Stimulated activated CD8-positive, alpha-beta memory T cell treated with anti-CD3 and anti-CD28 coated beads, Interleukin-15, amount 100 ng/mL, for 1 hour (primary cell): Measurements from ENCODE around the gene PLA2G4E.

ENCODE experiments used
- DNase-seq: peaks from one replicate; pipeline ENCODE4 v3.0.0-alpha.2; 2020; ENCODE audit warnings: low read depth

Gene PLA2G4E

DNA sequence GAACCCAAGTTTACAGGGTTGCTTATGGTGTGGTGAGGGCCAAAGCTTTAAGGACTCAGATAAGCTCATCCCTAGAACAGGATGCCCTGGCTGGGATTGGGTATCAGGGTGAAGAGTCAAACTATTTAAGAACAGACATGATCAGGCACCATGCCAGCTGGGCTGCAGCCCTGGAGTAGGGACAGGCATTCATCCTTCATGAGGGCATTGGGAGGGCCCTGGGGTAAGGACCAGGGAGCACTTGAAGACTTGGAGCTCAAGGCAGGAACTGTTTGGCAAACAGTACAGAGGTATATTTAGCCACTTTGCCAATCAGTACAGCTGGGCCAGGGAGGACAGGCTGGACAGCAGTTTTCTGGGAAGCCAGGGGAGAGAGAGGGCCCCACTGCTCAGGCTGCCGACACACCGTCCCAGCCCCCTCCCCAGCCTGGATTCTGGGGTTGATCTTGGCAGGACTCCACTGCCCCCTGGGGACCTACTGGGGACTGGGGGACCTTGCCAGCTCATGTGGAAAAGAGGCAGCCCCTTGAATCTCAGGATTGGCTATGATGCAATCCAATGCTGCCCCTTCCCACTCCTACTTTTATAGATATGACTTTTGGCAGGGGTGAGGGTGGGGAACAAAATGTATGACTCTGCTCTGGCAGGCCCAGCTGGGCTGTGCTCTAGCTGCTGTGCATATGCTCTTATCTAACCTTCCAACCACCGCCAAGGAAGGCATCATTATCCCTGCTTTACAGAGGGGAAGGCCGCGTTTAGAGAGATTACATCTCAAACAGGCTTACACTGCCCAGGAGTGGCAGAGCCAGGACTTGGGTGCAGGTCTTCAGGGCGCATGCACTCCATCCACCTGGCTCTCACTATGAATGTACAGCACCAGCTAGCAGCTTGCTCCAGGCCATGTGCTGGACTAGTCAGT is 2.3 kb downstream of the PLA2G4E start:
- no peak for DNase-seq

DNA sequence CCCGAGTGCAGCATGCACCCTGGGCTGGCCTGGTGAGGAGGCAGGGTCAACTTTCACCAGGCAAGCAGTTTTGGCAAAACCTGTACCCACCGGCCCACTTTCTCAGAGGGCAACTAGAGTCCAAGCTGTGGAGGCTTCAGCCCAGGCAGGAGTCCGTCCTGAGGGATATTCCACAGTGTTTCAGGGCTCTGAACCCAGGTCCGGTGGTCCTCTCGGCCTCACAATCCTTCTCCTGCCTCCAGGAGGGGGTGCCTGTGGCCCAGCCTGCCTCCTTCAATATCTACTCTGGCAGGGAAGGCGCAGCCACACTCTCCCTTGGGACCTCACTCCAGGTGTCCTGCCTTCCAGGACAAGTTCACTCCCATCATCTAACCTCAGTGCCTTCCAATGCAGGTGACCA is 3.9 kb downstream of the PLA2G4E start:
- DNase-seq, result no peak

DNA sequence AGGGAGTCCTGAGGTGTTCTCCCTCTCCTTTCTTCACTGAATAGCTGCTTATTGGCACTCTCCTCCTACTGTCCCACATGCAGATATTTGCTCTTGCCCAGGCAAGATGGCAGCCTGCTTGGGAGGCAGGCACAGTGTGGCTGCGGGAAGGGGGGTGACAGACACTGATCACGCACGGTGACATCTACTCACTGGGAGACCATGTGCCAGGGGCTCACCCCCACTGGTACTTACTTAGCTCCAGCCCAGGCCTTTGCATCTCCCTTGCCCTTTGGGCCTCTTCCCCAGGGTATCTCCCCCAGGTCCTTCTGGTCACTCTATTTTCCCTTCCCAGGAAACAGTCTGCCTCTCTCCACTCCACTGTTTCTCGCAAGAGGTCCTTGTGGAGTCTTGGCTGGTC is 6.4 kb downstream of the PLA2G4E start:
- DNase-seq, result no peak

DNA sequence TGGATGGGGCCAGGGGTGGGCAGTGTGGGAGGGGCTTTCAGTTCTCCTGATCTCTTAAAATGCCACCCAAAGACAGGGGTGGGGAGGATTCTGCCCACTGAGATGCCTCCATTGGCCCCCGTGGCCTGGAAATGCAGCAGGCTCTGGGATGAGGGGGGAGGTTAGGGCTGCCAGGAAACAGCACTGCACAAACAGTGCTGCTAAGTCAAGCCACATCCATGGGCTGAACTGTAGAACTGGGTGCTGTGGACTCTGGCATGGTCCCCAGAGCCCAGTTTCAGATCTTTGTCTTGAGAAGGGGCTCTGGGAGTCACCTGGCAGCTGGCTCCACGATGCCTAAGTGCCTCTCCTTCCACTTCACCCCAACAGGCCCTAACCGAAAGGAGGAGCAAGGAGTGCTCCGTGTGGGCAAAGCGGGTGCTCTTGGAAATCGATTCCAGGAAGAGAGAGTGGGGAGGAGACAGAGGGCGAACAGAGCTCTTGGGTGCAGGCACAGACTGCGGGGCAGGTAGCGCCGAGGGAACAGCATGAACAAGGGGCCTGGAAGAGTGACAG is 7.8 kb downstream of the PLA2G4E start:
- DNase-seq, result no peak

DNA sequence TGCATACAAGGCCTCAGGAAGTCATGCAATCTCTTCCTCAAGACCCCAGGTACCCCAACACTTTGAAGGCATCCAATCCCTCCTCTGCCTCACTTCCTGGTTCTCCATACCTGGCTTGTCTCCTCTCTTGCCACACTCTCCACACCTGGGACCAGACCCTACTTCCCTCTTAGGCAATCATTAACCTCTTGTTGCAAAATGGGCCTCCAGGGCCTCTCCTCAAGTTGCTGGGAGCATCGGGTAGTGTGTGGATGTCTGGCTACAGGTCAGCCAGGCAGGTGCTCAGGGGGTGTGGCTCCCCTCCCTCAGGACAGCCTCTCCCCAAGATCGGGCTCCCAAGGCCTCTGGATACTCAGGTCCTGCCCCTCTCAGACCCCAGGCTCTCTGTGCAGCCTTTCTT is 8.6 kb downstream of the PLA2G4E start:
- DNase-seq, result no peak

DNA sequence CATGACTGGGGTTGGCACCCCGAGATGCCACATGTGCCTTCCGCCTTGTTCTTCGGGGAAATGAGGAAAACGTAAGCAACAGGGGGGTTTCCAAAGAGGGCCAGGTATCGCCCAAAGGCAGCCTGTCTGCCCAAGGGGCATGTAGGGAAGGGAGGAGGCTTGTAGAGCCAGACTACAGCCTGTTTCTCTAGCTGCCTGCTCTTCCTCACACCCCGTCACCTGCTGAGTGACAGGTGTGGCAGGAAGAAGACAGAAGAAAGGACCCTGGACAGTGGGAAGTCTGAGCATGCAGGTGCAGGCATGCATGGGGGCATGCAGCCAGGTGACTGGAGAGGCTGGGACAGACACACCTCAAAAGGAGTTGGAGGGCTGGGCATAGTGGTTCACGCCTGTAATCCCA is 9.8 kb downstream of the PLA2G4E start:
- DNase-seq, result no peak

DNA sequence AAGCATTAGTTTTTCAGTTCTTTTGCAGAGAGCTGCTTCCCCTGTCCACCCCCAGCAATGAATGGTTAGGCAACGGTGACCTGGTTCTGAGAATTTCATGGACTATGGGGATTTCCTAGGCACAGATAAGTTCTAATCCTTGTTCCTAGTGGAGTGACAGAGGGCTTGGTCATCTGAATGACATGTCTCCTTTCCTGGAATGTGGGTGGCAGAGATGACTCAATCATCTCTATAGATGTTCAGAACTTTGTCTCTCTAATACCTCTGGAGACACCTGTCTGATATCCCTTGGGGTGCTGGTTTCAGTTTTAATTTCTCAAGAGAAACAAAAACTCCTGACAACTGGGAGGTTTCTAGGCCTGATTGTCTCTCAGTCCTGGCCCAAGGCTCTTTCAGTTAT is 10.4 kb downstream of the PLA2G4E start:
- DNase-seq, result no peak

DNA sequence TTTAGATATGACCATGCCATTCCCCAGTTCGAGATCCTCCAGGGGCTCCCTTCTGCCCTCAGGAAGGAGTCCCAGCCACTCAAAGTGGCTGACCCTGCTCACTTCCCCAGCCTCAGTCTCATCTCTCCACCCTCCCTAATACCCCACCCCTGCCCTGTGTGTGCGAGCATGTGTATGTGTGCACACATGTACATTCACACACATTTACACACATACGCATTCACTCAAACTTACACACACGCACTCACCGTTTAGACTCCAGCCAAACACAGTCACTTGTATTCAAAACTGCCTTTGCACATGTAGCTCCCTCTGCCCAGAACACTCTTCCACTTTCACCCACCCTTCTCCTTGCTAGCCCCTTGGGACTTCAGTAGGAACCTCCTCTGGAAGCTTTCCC is 11.4 kb downstream of the PLA2G4E start:
- DNase-seq, result no peak

DNA sequence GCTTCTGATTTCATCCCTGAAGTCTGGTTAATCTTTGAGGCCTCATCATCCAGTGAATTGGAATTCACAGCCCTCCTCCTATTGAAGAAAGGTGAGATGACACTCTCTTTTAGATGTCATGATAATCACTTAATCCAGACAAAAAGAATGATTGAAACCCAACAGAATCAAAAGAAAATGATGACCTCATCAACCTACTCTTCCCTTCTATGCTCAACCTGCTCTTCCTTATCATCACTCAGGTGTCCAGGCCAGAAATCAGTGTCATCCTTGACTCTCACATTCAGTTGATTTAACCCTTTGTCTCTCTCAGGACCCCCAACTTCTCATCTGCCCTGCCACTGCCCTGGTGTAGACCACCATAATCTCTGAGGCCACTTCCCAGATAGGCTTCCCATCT is 11.8 kb downstream of the PLA2G4E start:
- no peak for DNase-seq

DNA sequence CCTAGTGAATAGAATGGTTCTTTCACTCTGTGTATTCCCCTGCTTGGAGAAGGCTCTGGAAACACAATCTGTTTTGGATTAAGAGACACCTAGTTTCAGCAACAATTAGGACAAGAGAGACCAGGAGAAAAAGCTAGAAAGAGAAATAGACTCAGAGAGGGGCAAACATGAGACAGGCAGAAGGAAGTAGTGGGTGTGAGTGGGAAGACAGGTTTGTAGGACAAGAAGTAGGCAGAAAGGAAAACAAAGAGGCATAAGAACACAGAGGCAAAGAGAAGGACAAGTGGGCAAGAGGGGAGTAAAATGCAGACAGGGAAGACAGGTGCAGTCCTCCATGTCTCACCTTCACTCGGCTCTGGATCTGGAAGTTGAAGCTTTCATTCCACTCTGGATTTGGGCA is 13.5 kb downstream of the PLA2G4E start:
- no peak for DNase-seq

DNA sequence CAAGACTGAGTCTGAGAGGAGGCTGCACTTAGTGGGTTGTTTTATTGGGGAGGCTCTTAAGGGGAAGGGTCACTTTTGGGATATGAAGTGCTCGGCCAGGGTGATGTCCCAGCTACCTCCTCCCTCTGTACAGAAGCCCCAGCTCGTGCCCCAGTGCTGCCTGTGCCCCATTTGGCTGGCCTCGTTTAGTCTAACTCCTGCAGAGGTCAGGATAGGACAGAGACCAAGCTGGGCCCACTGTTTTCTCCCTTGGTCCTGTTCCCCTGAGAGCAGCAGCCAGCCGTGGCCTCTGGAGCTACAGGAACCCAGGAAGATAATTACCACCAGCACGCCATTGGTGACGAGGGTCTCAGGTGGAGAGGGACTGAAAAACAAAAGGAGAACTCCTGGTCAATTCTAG is 18.5 kb downstream of the PLA2G4E start:
- DNase-seq, result no peak

DNA sequence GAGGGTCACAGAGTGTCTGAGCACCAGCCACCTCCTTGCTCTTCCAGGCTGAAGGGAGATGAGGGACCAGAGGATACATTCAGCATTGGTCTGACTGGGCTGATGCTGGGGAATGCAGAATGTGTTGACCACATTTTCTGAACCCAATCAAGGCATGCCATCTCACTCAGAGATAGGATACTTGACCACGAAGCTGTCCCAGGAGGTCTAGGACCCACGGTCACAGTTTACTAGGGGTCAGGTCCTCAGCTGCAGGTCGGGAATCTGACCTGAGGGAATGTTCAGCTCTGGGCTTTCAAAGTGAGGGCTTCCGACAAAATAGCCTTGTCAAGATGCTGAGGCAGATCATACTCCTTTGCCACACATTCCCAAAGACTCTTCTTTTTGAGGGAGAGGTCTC is 19.6 kb downstream of the PLA2G4E start:
- DNase-seq, result no peak

DNA sequence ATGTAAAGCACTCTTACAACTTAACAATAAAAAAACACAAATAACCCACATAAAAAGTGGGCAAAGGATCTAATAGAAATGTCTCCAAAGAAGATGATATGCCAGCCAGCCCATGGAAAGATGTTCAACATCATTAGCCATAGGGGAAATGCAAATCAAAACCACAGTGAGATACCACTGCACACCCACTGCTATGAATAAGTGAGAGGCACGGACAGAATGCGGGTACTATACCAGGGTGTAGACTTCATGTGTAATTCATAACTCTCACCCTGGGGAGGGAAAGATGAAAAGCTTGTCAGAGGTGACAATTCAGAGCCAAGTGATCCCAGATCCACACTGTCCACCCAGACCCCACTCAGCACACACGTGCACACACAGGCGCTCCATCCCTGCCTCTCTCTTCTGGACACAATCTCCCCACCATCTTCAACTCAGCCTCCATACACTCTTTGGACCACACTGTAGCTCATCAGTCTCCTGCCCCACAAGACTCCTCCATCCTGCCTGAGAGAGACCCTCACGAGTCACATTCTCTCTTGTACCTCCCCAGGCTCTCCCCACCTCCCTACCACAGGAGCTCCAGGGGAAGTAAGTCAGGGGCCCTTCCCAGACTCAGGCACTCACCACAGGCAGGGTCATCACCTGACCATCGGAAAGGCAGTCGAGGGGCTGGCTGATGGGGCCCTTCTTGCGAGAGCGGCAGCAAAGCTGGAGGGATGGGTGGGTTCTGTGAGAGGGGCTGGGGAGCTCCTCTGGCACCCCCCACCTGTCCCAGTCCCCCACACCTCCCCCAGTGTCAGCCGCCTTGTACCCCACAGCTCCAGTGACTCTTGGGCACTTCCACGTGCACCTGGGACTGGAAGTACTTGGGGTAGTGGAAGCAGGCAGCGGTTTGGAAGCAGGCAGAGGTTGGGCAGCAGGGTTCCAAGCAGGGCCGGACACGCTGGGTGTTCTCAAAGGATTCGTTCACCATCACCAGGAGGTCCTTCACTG is 21.3 kb downstream of the PLA2G4E start:
- DNase-seq, result no peak

DNA sequence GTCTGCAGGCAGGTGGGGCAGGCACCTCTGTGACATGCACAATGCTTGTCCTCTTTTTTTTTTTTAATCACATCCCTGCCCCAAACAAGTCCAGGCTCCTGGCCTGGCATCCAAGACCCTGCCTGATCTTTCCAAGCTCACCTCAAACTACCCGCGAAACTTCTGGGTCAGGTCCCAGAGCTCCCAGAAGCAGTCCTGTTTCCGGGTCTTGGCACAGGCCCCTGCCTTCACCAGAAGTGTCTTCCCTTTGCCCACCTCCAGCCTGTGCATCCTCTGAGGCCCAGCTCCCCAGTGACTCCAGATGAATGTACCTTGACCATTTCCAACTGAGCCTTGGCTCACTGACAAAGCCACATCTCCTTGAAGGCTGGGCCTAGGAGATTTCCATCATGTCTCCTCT is 23.0 kb downstream of the PLA2G4E start:
- DNase-seq, result no peak

DNA sequence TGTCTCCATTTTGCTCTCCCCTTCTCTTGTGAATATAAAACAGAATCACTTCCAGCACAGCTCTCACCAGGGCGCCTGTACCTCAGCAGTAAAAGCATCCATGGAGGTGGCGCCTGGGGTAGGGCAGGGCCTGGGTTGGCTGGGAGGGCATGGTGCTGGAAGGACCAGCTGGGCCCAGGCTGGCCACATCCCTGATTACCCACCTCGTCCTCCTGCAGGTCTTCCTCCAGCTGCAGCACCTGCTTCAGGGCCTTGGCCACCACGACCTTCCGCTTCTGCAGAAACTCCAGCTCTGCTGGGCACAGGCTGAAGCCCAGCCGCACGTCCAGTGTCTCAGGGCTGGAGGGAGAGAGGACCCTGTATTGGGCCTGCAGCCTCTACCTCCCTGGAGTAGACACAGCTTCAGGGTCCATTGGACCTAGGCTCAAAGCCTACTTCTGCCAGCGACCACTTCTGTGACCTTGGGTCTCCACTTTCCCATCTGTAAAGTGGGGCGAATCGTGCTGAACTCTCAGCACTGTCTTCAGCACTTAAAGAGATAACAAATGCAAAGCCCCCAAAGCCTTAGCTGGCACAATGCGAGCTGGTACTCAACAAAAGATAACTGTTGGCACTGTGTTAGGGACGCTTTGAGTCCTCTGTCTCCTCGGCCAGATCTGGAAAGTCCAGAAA is 23.8 kb downstream of the PLA2G4E start:
- no peak for DNase-seq

DNA sequence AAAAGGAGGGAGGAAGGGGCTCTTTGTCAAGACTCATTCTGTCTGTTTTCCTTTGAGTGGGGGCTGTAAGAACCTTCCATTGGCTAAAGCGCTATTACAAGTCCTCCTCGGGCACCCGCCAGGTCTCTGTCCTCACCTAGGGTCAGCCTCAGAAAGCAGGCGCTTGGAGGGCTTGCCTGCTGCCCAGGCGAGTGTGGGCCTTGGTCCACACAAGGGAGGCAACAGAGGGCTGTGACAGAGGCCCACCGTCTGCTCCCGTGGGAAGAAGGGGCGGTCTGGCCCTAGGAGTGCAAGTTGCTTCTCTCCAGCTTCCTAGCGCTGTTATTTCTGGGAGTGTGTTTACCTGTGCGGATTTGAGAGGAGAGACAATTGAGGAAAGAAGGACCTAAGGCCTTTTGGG is 24.5 kb downstream of the PLA2G4E start:
- DNase-seq, result no peak

DNA sequence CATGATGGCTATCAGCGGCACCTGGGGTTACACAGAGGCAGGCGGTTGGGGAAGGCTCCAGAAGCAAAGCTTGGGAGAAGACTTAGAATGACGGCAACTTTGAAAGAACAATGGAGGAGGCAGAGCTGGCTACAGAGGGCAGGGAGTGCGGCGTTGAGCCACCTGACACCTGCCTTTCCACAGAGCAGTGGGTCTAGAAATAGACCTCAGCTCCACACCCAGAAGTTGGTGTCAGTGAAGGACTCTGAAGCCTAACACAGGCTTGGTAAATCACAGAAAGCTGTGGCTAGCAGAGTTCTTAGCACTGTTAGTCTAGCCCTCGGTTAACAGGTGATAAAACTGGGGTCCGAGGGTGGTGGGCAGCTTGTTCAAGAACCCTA is 25.4 kb downstream of the PLA2G4E start:
- DNase-seq, result no peak

DNA sequence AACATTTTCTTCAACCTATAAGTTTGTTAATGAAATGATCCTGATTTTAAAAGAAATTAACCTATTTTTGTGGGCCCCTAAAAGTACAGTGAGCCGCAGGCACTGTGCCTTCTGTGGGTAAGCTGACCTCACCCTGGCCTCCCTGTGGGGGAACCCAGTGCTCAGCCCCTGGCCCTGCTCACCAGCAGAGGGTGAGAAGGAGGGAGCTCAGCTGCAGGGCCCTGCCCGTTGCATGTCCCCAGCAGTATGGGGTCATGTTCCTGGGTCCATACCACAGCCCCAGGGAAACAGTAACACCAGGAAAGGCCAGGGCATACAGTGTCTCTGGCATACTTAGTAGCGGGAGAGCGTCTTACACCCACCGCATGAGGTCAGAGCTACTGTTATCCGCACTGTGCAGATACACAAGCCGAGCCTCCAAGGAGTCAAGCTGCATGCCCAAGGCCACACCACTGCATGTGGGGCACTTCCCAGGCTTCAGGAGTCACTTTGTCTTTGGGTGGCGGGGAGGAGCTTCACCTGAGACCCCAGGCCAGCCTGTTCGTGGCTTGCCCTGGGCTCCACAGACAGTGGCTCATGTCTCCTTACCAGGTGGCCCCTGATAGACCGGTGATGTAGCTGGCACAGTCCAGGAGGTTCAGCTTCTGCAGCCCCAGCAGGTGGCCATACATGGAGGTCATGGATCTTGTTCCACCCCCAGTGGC is 25.9 kb downstream of the PLA2G4E start:
- no peak for DNase-seq

DNA sequence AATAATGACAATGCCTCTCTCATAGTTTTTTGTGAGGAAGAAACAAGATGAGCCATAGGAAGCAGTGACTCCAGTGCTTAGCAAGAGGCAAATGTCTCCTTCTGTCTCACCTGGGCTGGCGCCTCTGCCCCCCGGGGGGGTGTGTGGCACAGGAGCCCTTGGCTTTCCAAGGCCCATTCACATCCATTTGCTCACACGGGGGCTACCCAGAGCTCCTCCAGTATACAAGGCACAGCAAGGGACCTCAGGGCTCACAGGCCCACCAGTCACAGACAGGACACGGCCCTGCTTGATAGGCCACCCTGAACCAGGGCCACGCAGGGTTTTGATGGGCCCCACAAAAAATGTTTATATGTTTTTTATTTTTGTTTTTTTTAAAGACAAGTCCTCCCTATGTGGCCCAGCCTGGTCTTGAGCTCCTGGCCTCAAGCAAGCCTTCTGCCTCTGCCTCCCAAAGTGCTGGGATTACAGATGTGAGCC is 26.6 kb downstream of the PLA2G4E start:
- DNase-seq, result no peak

DNA sequence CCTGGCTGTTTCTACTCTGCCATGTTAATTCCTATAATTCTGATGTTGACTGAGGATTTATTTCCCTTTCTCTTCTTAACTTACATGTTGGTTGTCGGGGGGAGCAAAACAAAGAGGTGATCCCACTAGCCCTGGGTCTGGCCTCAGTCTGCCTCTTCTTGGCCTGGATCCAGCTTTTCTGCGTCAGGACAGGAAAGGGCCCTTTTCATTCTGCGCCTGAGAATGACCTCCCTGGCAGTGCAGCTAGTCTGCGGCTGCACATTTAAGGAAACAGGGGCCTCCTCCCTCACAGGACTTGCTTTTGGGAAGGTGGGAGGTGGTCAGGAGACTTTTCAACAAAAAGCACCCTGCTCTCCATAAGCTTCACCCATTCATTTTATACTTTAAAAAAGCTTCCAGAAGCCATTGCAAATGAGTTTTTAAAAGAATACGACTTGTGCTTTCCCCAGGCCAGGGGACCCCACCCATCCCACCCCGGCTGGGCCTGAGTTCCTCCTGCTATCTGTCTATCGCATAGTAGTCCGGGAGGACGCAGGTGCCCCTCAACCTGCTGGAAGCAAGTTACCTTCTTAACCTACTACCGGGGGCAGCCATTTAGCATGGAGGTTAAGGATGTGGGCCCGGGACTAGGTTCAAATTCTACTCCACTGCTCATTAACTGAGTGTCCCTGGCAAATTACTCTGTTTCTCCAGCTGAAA is 27.2 kb downstream of the PLA2G4E start:
- DNase-seq, result no peak

DNA sequence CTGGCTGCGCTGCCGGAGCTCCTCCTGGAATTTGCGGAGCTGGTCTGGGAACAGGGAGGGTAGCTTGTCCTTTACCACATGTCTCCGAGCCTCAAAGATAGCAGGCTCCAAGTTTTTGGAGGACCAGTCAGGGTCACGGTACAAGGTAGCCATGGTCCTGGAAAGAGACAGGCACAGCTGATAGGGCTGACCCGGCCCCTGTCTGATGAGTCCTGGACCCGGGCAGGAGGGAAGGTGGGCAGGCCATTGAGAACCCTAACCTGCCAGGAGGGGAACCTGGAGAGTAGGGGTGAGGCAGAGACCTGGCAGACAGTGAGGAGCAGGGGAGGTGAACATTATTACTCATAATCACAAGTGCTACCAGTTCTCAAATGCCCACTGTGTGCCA is 28.0 kb downstream of the PLA2G4E start:
- no peak for DNase-seq
